GM06990 (cell line): ENCODE data around the gene PAX2.

Source experiments
- DNase-seq: peaks from one replicate; pipeline ENCODE4 v3.0.0-alpha.2; 2011; ENCODE audit not compliant: insufficient read length; ENCODE audit errors: extremely low read depth
- H3K27me3 ChIP-seq: replicated peaks from 2 replicates; pipeline ENCODE4 v1.6.0; 2011; ENCODE audit warnings: low read length; ENCODE audit not compliant: control insufficient read depth, insufficient read depth
- H3K36me3 ChIP-seq: 2 replicates; pipeline ENCODE4 v1.5.1; 2011; ENCODE audit warnings: low read length; ENCODE audit not compliant: control insufficient read depth, insufficient read depth
- H3K4me3 ChIP-seq: replicated peaks from 2 replicates; pipeline ENCODE4 v1.5.1; 2011; ENCODE audit warnings: low read depth, mild to moderate bottlenecking, control low read depth, low read length
- CTCF ChIP-seq: IDR thresholded peaks from 2 replicates; pipeline ENCODE4 v1.5.1; 2011; ENCODE audit warnings: low read length, control low read depth, mild to moderate bottlenecking, inconsistent platforms; ENCODE audit not compliant: insufficient read depth, poor library complexity, severe bottlenecking

PAX2 gene

GRCh38 chr10:100830728-100831111 is 85.3 kb downstream of the PAX2 start:
- Histone ChIP-seq H3K36me3 (no peaks in the 10 kb centered on the region), H3K4me3 (no peak overlapping the region), H3K27me3 (peaks cover 13% of the 10 kb centered on the region)
- TF ChIP-seq CTCF: no peak
- no peak for DNase-seq

DNA sequence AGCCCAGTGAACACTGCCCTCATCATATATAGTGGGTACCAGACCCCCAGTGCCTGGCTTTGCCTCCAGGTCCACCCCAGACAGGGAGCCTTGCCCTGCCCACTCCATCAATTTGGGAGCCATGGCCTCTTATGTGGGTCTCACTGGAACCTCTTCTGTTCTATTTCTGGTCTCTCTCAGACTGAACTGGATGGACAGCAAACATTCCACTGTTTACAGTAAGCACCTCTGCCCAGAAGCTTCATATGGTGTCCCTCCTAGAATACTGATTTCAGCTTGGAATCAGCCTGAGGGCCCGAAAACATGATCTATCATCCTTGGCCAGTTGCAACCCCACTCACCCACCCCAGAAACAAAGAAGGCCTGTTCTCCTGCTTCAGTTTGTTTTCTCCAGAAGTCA is 86.4 kb downstream of the PAX2 start:
- no peak for TF ChIP-seq CTCF
- no peaks in the 10 kb centered on the region for H3K36me3 ChIP-seq
- H3K27me3 ChIP-seq: peaks cover 13% of the 10 kb centered on the region
- H3K4me3 ChIP-seq: no peak overlapping the region
- no peak for DNase-seq

GRCh38 chr10:100835810-100836209 is 90.4 kb downstream of the PAX2 start:
- no peaks in the 10 kb centered on the region for H3K36me3 ChIP-seq
- no peak overlapping the region for H3K4me3 ChIP-seq
- no peak for TF ChIP-seq CTCF
- no peak for DNase-seq
- H3K27me3 ChIP-seq: peaks cover 3% of the 10 kb centered on the region

DNA sequence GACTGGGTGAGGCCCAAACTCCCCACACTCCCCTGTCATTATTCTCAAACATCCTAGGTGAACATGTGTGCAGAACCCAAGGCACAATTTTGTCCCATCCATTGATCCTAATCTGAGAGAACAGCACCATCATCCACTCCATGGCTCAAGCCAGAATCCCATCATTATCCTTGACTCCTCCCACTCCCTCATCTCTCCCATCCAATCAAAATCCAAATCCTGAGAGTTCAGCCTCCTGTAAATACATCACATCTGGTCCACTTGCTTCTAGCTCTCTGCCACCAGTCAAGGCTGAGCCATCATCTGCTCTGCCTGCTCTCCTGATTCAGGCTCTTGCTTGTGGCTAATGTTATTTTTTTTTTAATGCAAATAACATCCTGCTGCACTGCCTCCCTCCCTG is 91.5 kb downstream of the PAX2 start:
- H3K27me3 ChIP-seq: no peaks in the 10 kb centered on the region; the same call in 1 of the 2 replicates
- DNase-seq: no peak
- TF ChIP-seq CTCF: no peak

GRCh38 chr10:100837300-100837699 is 91.9 kb downstream of the PAX2 start:
- Histone ChIP-seq H3K27me3 (no peaks in the 10 kb centered on the region; the same call in 1 of the 2 replicates), H3K4me3 (no peak overlapping the region), H3K36me3 (no peaks in the 10 kb centered on the region)
- no peak for TF ChIP-seq CTCF
- DNase-seq: no peak

More for the DNA sequence above, 91.5 kb downstream of the PAX2 start:
- no peaks in the 10 kb centered on the region for H3K36me3 ChIP-seq
- no peak overlapping the region for H3K4me3 ChIP-seq

DNA sequence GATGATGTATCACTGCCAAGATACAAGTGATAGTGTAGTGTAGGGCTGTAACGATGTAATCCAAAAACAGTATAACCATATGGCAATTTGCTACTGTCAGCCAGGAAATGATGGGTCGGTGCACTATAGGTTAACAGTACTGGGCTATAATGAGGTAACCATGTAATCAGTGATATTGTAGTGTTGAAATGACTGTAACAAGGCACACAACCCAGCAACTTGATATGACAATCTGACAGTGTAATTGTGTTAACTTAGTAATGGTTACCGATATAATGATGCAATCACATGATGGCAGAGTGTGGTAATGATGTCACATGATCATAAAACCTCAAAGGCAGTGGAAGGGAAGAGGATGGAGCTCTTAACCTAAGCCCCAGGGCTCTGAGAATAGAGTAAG is 93.6 kb downstream of the PAX2 start:
- no peak overlapping the region for H3K4me3 ChIP-seq
- no peaks in the 10 kb centered on the region; the same call in 1 of the 2 replicates for H3K27me3 ChIP-seq
- no peak for TF ChIP-seq CTCF
- no peak for DNase-seq
- no peaks in the 10 kb centered on the region for H3K36me3 ChIP-seq
